ENCODE measurements around the gene SEPTIN1. TPM values are rescaled to one million over a fixed set of nuclear protein-coding genes. Genes with fewer than 3 reads are reported as not detected.

SEPTIN1 gene
- total and polyA plus RNA-seq, 2 of the 13 experiments (the other 11 are each of a cell fraction or from before 2014, with no cell fraction given): 0.18 to 0.67 TPM

GRCh38 chr16:30381291-30382041, 895 bp downstream of the SEPTIN1 start (continued):
- TF ChIP-seq, protein P1, sequence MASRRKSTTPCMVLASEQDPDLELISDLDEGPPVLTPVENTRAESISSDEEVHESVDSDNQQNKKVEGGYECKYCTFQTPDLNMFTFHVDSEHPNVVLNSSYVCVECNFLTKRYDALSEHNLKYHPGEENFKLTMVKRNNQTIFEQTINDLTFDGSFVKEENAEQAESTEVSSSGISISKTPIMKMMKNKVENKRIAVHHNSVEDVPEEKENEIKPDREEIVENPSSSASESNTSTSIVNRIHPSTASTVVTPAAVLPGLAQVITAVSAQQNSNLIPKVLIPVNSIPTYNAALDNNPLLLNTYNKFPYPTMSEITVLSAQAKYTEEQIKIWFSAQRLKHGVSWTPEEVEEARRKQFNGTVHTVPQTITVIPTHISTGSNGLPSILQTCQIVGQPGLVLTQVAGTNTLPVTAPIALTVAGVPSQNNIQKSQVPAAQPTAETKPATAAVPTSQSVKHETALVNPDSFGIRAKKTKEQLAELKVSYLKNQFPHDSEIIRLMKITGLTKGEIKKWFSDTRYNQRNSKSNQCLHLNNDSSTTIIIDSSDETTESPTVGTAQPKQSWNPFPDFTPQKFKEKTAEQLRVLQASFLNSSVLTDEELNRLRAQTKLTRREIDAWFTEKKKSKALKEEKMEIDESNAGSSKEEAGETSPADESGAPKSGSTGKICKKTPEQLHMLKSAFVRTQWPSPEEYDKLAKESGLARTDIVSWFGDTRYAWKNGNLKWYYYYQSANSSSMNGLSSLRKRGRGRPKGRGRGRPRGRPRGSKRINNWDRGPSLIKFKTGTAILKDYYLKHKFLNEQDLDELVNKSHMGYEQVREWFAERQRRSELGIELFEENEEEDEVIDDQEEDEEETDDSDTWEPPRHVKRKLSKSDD (CRISPR knock-in tag; IDR thresholded peaks at IDR 0.05; ENCODE audit: low read depth): no peak
- TF ChIP-seq ISX (CRISPR knock-in tag; conservative IDR thresholded peaks at IDR 0.05): no peak
- TF ChIP-seq ZNF292 (CRISPR knock-in tag; IDR thresholded peaks at IDR 0.05; ENCODE audit: borderline replicate concordance, low read depth): no peak
- TF ChIP-seq, protein P2, sequence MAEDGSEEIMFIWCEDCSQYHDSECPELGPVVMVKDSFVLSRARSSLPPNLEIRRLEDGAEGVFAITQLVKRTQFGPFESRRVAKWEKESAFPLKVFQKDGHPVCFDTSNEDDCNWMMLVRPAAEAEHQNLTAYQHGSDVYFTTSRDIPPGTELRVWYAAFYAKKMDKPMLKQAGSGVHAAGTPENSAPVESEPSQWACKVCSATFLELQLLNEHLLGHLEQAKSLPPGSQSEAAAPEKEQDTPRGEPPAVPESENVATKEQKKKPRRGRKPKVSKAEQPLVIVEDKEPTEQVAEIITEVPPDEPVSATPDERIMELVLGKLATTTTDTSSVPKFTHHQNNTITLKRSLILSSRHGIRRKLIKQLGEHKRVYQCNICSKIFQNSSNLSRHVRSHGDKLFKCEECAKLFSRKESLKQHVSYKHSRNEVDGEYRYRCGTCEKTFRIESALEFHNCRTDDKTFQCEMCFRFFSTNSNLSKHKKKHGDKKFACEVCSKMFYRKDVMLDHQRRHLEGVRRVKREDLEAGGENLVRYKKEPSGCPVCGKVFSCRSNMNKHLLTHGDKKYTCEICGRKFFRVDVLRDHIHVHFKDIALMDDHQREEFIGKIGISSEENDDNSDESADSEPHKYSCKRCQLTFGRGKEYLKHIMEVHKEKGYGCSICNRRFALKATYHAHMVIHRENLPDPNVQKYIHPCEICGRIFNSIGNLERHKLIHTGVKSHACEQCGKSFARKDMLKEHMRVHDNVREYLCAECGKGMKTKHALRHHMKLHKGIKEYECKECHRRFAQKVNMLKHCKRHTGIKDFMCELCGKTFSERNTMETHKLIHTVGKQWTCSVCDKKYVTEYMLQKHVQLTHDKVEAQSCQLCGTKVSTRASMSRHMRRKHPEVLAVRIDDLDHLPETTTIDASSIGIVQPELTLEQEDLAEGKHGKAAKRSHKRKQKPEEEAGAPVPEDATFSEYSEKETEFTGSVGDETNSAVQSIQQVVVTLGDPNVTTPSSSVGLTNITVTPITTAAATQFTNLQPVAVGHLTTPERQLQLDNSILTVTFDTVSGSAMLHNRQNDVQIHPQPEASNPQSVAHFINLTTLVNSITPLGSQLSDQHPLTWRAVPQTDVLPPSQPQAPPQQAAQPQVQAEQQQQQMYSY (CRISPR knock-in tag; IDR thresholded peaks at IDR 0.05): no peak
- 0 out of 2 replicates have a peak, but pooled peaks have one; percentile 7 for TF ChIP-seq UBTF (CRISPR knock-in tag; IDR thresholded peaks at IDR 0.05)
- no peak for TF ChIP-seq ZNF615 (CRISPR knock-in tag; IDR thresholded peaks at IDR 0.05; ENCODE audit: borderline replicate concordance)
- no peak for TF ChIP-seq FOXM1 (CRISPR knock-in tag; IDR thresholded peaks at IDR 0.05)
- no peak for TF ChIP-seq RCOR2 (CRISPR knock-in tag; IDR thresholded peaks at IDR 0.05)
- no peak for TF ChIP-seq MBD4 (IDR thresholded peaks at IDR 0.05; ENCODE audit: borderline replicate concordance, low read length)
- 0 out of 2 replicates have a peak, but pooled peaks have one; percentile 19 for TF ChIP-seq GATAD2A (CRISPR knock-in tag; IDR thresholded peaks at IDR 0.05)
- TF ChIP-seq CCAR2 (optimal IDR thresholded peaks at IDR 0.05; ENCODE audit: low read depth, low read length): no peak
- TF ChIP-seq ZNF83 (CRISPR knock-in tag; IDR thresholded peaks at IDR 0.05; ENCODE audit: borderline replicate concordance): 0 out of 2 replicates have a peak, but pooled peaks have one; percentile 64
- TF ChIP-seq, protein P3, sequence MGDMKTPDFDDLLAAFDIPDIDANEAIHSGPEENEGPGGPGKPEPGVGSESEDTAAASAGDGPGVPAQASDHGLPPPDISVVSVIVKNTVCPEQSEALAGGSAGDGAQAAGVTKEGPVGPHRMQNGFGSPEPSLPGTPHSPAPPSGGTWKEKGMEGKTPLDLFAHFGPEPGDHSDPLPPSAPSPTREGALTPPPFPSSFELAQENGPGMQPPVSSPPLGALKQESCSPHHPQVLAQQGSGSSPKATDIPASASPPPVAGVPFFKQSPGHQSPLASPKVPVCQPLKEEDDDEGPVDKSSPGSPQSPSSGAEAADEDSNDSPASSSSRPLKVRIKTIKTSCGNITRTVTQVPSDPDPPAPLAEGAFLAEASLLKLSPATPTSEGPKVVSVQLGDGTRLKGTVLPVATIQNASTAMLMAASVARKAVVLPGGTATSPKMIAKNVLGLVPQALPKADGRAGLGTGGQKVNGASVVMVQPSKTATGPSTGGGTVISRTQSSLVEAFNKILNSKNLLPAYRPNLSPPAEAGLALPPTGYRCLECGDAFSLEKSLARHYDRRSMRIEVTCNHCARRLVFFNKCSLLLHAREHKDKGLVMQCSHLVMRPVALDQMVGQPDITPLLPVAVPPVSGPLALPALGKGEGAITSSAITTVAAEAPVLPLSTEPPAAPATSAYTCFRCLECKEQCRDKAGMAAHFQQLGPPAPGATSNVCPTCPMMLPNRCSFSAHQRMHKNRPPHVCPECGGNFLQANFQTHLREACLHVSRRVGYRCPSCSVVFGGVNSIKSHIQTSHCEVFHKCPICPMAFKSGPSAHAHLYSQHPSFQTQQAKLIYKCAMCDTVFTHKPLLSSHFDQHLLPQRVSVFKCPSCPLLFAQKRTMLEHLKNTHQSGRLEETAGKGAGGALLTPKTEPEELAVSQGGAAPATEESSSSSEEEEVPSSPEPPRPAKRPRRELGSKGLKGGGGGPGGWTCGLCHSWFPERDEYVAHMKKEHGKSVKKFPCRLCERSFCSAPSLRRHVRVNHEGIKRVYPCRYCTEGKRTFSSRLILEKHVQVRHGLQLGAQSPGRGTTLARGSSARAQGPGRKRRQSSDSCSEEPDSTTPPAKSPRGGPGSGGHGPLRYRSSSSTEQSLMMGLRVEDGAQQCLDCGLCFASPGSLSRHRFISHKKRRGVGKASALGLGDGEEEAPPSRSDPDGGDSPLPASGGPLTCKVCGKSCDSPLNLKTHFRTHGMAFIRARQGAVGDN (CRISPR knock-in tag; IDR thresholded peaks at IDR 0.05): peak; percentile 81
- no peak for TF ChIP-seq ZNF414 (CRISPR knock-in tag; IDR thresholded peaks at IDR 0.05)
